ENCODE data around the gene DIPK2B. TPM values are rescaled to one million over a fixed set of nuclear protein-coding genes. Genes with fewer than 3 reads are reported as not detected.

The DIPK2B gene
- total RNA-seq, 4 donors from 2014 or later: 2.3 to 6.0 (median 3.5) TPM

GRCh38 chrX:45196701-45197100 lies 4.0 kb downstream of the DIPK2B start:
- no peaks in the 10 kb centered on the region for H3K4me1 ChIP-seq
- TF ChIP-seq POLR2A (IDR thresholded peaks at IDR 0.05) (no peak), POLR2AphosphoS5 (IDR thresholded peaks at IDR 0.05) (no peak), CTCF (IDR thresholded peaks at IDR 0.05) (no peak), EP300 (IDR thresholded peaks at IDR 0.05; ENCODE audit: low read depth) (no peak)
- no peak overlapping the region for H3K27ac ChIP-seq
- H3K27me3 ChIP-seq: no peaks in the 10 kb centered on the region
- intact Hi-C loops (cut with DNase I; ENCODE audit: low total_unique reads): no loop called here
- WGBS, 2 donors (ENCODE audit: low coverage in 1 of 2): 73 to 80% methylated on average over 2 of the region's 2 CpGs
- no peaks in the 10 kb centered on the region for H3K9me3 ChIP-seq
- no peak overlapping the region for H3K4me3 ChIP-seq
- H3K36me3 ChIP-seq: no peaks in the 10 kb centered on the region
- no peak for DNase-seq
- in situ Hi-C loops (cut with MboI; ENCODE audit: low pct_ligation_motif_present in 1 of 4, low pct_unique_long_range_greater_than_20kb in 1 of 4, low sequenced_read_pairs in 3 of 4): loop anchor here in 1 of 4 donors (25.0 kb wide), 1 partner anchor 1234 kb away; the partner anchor contains the start of gene NDP

GRCh38 chrX:45191820-45192409 lies 8.8 kb downstream of the DIPK2B start:
- DNase-seq: no peak
- Histone ChIP-seq H3K27ac (no peak overlapping the region), H3K36me3 (no peaks in the 10 kb centered on the region), H3K4me1 (no peaks in the 10 kb centered on the region), H3K4me3 (no peak overlapping the region), H3K27me3 (no peaks in the 10 kb centered on the region), H3K9me3 (no peaks in the 10 kb centered on the region)
- TF ChIP-seq CTCF (IDR thresholded peaks at IDR 0.05) (no peak), EP300 (IDR thresholded peaks at IDR 0.05; ENCODE audit: low read depth) (no peak), POLR2AphosphoS5 (IDR thresholded peaks at IDR 0.05) (no peak), POLR2A (IDR thresholded peaks at IDR 0.05) (no peak)
- intact Hi-C loops (cut with DNase I; ENCODE audit: low total_unique reads): no loop called here
- WGBS, 2 donors (ENCODE audit: low coverage in 1 of 2): 64 to 85% methylated on average over 3 to 7 of the region's 7 CpGs
- in situ Hi-C loops (cut with MboI; ENCODE audit: low pct_ligation_motif_present in 1 of 4, low pct_unique_long_range_greater_than_20kb in 1 of 4, low sequenced_read_pairs in 3 of 4): loop anchor here in 1 of 4 donors (25.0 kb wide), 1 partner anchor 1230 kb away; the partner anchor contains the start of gene NDP

GRCh38 chrX:45191383-45191782 lies 9.3 kb downstream of the DIPK2B start:
- Histone ChIP-seq H3K4me1 (no peaks in the 10 kb centered on the region), H3K27me3 (no peaks in the 10 kb centered on the region), H3K9me3 (no peaks in the 10 kb centered on the region), H3K36me3 (no peaks in the 10 kb centered on the region), H3K4me3 (no peak overlapping the region), H3K27ac (no peak overlapping the region)
- 60% methylated on average over 8 of the region's 8 CpGs; no CpG with 5 or more reads in 1 of the 2 donors for WGBS, 2 donors (ENCODE audit: low coverage in 1 of 2)
- TF ChIP-seq CTCF (IDR thresholded peaks at IDR 0.05) (no peak), POLR2A (IDR thresholded peaks at IDR 0.05) (no peak), EP300 (IDR thresholded peaks at IDR 0.05; ENCODE audit: low read depth) (no peak), POLR2AphosphoS5 (IDR thresholded peaks at IDR 0.05) (no peak)
- in situ Hi-C loops (cut with MboI; ENCODE audit: low pct_ligation_motif_present in 1 of 4, low pct_unique_long_range_greater_than_20kb in 1 of 4, low sequenced_read_pairs in 3 of 4): loop anchor here in 1 of 4 donors (25.0 kb wide), 1 partner anchor 1229 kb away; the partner anchor contains the start of gene NDP
- no peak for DNase-seq
- intact Hi-C loops (cut with DNase I; ENCODE audit: low total_unique reads): no loop called here

- no peak for DNase-seq
- intact Hi-C loops (cut with DNase I; ENCODE audit: low total_unique reads): no loop called here
- in situ Hi-C loops (cut with MboI; ENCODE audit: low pct_ligation_motif_present in 1 of 4, low pct_unique_long_range_greater_than_20kb in 1 of 4, low sequenced_read_pairs in 3 of 4): loop anchor here in 1 of 4 donors (25.0 kb wide), 1 partner anchor 1225 kb away; the partner anchor contains the start of gene NDP
- Histone ChIP-seq H3K27me3 (no peaks in the 10 kb centered on the region), H3K36me3 (no peaks in the 10 kb centered on the region), H3K9me3 (no peaks in the 10 kb centered on the region), H3K4me1 (no peaks in the 10 kb centered on the region), H3K4me3 (peak overlapping the region in 3 of 4 donors; percentile 28 to 55 (median 28)), H3K27ac (peak overlapping the region in 1 of 4 donors; percentile 65)
- no peak for TF ChIP-seq EP300 (IDR thresholded peaks at IDR 0.05; ENCODE audit: low read depth)
- no peak for TF ChIP-seq POLR2AphosphoS5 (IDR thresholded peaks at IDR 0.05)
- no peak for TF ChIP-seq CTCF (IDR thresholded peaks at IDR 0.05)
- no peak for TF ChIP-seq POLR2A (IDR thresholded peaks at IDR 0.05)
- 40% methylated on average over 6 of the region's 6 CpGs; no CpG with 5 or more reads in 1 of the 2 donors for WGBS, 2 donors (ENCODE audit: low coverage in 1 of 2)
Measured at GRCh38 chrX:45187731-45188130, 12.9 kb downstream of the DIPK2B start.

Data from transverse colon (tissue), 4 donors.